Mucosa of descending colon (tissue), 3 donors: ENCODE measurements around the gene CTSZ. TPM values are rescaled to one million over a fixed set of nuclear protein-coding genes. Genes with fewer than 3 reads are reported as not detected.
"Not testable (repeated sequence)": the region's sequence is repeated elsewhere in the genome, so short reads cannot be mapped to it uniquely, and the experiment has no call there.

Source experiments
- ATAC-seq: fragments of 200-7000 bp; cut with Tn5 transposase; one replicate; pipeline ENCODE4 v1.9.1; 2020; ENCODE audit warnings: mild to moderate bottlenecking, moderate library complexity
- DNase-seq, 3 donors: peaks; one replicate each; pipeline ENCODE4 v3.0.0-alpha.2; 2020
- H3K36me3 ChIP-seq: fragments of 200-600 bp; one replicate; pipeline ENCODE4 v1.8.0; 2021; ENCODE audit warnings: low read depth, mild to moderate bottlenecking
- H3K4me1 ChIP-seq: fragments of 200-600 bp; one replicate; pipeline ENCODE4 v1.8.0; 2021; ENCODE audit warnings: low read depth, mild to moderate bottlenecking
- H3K4me3 ChIP-seq: fragments of 200-600 bp; one replicate; pipeline ENCODE4 v1.8.0; 2021; ENCODE audit warnings: mild to moderate bottlenecking
- H3K9me3 ChIP-seq: fragments of 200-600 bp; one replicate; pipeline ENCODE4 v1.8.0; 2021; ENCODE audit warnings: mild to moderate bottlenecking
- intact Hi-C, 2 donors: fragments of 100-400 bp; cut with DNase I in 1 of 2; cut with micrococcal nuclease in 1 of 2; formaldehyde crosslinking; loops; one replicate each; pipeline versions ENCODE4 v1.11.0 to v1.11.1; 2022; cut with DNase I, micrococcal nuclease
- total RNA-seq, 3 donors: library from RNA; stranded (reverse); fragmentation: NEBNext Ultra II Directional in 2 of 3; extraction: Animal tissue kit (Norgen Biotek cat#: 25700) in 2 of 3; gene quantifications; one replicate each; pipeline versions ENCODE4 v1.2.1 to v1.2.4, GENCODE V29; 2021 to 2023
- TF ChIP-seq, protein P1 (sequence below): fragments of 200-600 bp; IDR thresholded peaks from one replicate; pipeline ENCODE4 v1.8.0; 2022; ENCODE audit warnings: antibody characterized with exemption, mild to moderate bottlenecking
- donor health status: DM: no; HTN: no; CAD: no; lungs with moderate emphysema.
- donor health status: DM: no; HTN: no; CAD: no.
- donor health status: DM: no; HTN: yes; CAD: no.

Gene CTSZ
- total RNA-seq, 3 donors from 2014 or later, result 269 to 272 (median 271) TPM

DNA sequence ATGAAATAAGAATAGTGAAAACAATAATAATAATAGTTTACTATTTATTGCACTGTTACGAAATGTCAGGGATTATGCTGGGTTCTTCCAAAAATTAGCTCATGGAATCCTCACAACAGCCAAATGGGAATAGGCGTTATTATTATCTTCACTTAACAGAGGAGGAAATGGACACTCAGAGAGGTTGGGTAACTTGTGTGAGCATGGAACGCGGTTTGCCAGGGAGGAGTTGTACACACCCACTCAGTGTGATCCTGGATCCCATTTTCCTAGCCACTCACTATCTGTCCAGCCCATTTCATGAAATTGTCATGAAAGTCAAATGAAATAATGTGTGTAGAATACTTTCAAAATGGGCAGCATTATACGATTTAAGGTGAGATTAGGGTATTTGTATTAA is 21.4 kb downstream of the CTSZ start:
- intact Hi-C loops, result no loop called here
- DNase-seq, result no peak

DNA sequence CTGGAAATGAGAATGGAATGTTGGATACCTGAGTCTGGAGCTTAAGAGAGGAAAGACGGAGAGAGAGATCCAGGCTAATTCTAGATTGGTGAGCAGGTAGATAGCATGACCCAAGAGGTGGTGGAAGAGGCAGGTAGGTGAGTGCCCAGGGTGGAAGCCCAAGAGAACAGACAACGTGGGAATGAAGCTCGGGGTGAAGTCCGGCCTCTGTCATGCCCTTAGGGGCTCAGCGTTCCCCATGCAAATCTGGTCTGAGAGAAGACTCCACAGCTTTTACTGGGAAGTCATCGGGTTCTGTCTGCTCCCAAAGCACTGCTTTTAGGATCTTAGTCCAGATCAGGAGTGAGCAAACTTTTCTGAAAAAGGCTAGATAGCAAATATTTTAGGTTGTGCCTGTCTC is 22.4 kb downstream of the CTSZ start:
- ATAC-seq (no peak), DNase-seq (no peak)
- intact Hi-C loops, result no loop called here

More for the DNA sequence above, 21.4 kb downstream of the CTSZ start:
- Histone ChIP-seq H3K9me3 (no peaks in the 10 kb centered on the region), H3K4me3 (no peak overlapping the region), H3K36me3 (peaks cover 6% of the 10 kb centered on the region), H3K4me1 (peaks cover 17% of the 10 kb centered on the region)
- TF ChIP-seq, protein P1, sequence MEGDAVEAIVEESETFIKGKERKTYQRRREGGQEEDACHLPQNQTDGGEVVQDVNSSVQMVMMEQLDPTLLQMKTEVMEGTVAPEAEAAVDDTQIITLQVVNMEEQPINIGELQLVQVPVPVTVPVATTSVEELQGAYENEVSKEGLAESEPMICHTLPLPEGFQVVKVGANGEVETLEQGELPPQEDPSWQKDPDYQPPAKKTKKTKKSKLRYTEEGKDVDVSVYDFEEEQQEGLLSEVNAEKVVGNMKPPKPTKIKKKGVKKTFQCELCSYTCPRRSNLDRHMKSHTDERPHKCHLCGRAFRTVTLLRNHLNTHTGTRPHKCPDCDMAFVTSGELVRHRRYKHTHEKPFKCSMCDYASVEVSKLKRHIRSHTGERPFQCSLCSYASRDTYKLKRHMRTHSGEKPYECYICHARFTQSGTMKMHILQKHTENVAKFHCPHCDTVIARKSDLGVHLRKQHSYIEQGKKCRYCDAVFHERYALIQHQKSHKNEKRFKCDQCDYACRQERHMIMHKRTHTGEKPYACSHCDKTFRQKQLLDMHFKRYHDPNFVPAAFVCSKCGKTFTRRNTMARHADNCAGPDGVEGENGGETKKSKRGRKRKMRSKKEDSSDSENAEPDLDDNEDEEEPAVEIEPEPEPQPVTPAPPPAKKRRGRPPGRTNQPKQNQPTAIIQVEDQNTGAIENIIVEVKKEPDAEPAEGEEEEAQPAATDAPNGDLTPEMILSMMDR, result no peak
- ATAC-seq, result no peak

DNA sequence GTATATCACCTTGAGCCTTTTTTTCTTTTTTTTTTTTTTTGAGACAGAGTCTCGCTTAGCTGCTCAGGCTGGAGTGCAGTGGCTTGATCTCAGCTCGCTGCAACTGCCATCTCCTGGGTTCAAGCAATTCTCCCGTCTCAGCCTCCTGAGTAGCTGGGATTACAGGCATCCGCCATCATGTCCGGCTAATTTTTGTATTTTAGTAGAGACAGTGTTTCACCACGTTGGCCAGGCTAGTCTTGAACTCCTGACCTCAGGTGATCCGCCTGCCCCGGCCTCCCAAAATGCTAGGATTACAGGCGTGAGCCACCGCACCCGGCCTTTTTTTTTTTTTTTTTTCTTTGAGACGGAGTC is 24.0 kb downstream of the CTSZ start:
- intact Hi-C loops, H3K36me3 ChIP-seq, H3K9me3 ChIP-seq, ATAC-seq, H3K4me3 ChIP-seq, DNase-seq: not testable (repeated sequence)
- H3K4me1 ChIP-seq, result peaks cover 19% of the 10 kb centered on the region

More for the DNA sequence above, 22.4 kb downstream of the CTSZ start:
- Histone ChIP-seq H3K36me3 (peaks cover 4% of the 10 kb centered on the region), H3K4me3 (no peak overlapping the region), H3K4me1 (peaks cover 19% of the 10 kb centered on the region), H3K9me3 (no peaks in the 10 kb centered on the region)
- TF ChIP-seq, protein P1, result no peak

DNA sequence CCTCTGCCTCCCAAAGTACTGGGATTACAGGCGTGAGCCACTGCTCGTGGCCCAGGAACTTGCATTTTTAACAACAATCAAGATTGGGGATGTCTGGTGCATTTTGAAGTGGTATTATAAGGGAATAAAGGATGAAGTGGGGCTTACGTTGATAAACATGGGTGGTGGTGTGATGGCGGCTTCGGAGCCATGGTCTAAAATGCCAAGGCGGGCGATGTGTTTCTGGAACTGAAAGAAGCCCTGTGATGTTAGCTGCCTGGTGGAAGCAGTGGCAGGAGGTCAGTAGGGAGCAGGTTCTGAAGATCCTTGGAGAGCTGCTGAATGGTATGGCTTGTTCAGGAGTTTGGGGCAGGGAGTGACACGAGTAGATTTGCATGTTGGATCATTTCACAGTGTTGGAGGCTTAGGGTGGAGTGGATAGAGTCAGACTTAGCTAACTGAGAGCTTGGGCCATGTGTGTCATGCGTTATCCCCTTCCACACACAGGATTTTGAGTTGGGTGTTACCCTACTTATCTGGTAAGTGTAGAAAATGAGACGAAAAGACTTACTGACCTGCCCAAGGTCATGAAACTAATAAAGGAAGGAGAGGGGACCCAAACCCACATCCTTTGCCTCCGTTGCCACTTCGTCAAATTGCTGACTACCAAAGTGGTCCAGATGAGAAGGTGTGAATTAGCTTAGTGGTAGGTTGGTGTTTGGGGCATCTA is 24.5 kb downstream of the CTSZ start:
- ATAC-seq (no peak), DNase-seq (no peak)
- intact Hi-C loops, result no loop called here

DNA sequence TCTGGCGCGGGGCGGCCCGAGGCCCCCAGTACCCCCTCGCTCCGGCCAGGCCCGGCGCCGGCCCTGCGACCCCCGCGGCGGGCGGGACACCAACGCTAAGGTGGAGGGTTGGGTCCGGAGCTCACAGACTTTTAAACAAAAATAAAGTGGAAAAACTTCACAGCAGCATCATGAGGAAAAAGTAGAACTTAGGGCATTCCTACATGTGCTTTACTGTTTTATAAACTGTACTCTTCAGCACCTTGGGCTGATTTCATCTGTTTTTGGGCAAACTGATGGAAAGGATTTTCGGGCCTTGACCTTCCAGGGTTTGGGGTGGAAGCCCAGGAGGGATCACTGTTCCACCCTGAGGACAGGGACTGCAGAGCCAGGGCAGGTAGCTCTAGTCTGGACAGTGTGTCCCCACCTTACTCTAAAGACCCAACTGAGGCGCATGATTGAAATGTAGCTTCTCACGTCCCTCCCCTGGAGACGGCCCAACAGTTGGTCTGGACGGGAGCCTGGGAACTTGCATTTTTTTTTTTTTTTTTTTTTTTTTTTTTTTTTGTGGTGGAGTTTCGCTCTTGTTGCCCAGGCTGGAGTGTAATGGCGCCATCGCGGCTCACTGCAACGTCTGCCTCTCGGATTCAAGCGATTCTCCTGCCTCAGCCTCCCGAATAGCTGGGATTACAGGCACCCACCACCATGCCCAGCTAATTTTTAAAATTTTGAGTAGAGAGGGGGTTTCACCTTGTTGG is 25.3 kb downstream of the CTSZ start:
- peaks cover 19% of the 10 kb centered on the region for H3K4me1 ChIP-seq
- TF ChIP-seq, protein P1, result no peak
- peak in 1 of 3 donors; percentile 24 for DNase-seq
- peak overlapping the region; percentile 61 for H3K4me3 ChIP-seq
- no peak for ATAC-seq
- H3K36me3 ChIP-seq, result no peaks in the 10 kb centered on the region
- H3K9me3 ChIP-seq, result no peaks in the 10 kb centered on the region
- intact Hi-C loops, result no loop called here

More for the DNA sequence above, 24.5 kb downstream of the CTSZ start:
- Histone ChIP-seq H3K4me3 (no peak overlapping the region), H3K36me3 (no peaks in the 10 kb centered on the region), H3K9me3 (no peaks in the 10 kb centered on the region), H3K4me1 (peaks cover 19% of the 10 kb centered on the region)
- TF ChIP-seq, protein P1, result no peak
